Left forelimb (tissue), 1 donor: ENCODE measurements around the gene AVPR2.

Source experiments
- DNase-seq: peaks from one replicate; pipeline ENCODE4 v3.0.0-alpha.2; 2018; ENCODE audit warnings: low spot score

AVPR2 gene

GRCh38 chrX:153952373-153953026 is 48.0 kb downstream of the AVPR2 start:
- no peak for DNase-seq

DNA sequence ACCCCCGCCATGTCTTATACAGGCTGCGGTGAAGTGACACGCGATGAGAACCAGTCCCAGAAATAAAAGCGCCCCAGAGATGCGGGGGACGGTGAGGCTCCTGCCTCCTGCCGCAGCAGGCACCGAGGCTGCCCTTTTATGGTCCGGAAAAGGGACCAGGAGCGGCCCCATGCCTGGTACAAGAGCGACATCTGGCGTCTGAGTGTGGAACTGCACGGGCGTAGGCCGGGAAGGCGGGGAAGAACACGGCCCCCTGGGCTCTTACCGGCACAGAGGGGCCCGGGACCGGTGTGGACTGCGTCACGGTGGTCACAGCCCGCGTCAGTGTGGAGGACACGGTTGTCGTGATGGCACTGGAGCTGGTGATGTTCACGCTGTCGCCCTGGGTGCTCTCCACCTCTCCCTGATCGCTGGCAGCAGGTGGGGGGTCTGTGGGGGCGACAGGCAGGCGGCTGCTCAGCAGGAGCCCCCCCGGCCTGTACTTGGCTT is 48.9 kb downstream of the AVPR2 start:
- DNase-seq = peak; percentile 78

GRCh38 chrX:153953892-153954557 is 49.6 kb downstream of the AVPR2 start:
- DNase-seq = no peak

DNA sequence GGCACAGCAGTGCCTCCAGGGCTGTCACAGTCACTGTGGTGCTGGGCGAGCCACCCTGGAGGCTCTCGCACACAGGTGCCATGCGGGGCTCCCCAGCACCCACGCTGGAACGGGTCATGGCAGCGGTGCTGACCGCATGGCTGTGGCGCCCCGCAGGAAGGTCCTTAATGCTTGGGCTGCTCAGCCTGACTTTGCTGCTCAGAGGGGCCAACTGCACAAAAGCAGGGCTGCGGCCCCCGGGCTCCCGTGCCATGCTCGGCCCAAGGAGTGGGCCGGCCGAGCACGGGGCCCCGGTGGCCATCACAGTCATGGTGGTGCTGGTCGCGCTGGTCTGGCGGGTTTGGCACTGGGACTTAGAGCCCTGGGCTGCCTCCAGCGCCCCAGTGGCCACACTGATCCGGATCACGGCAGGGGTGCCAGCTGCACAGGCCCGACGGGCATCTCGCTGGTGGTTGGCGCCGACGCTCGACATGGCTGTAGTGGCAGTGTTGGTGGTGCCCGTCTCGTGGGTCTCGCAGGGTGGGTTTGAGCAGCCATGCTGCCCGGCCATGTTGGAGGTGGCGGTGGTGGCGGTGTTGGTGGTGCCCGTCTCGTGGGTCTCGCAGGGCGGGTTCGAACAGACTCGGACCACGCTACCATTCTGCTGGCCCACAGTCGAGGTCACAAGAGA is 50.2 kb downstream of the AVPR2 start:
- DNase-seq = no peak

GRCh38 chrX:153955228-153955732 is 50.8 kb downstream of the AVPR2 start:
- DNase-seq = no peak

DNA sequence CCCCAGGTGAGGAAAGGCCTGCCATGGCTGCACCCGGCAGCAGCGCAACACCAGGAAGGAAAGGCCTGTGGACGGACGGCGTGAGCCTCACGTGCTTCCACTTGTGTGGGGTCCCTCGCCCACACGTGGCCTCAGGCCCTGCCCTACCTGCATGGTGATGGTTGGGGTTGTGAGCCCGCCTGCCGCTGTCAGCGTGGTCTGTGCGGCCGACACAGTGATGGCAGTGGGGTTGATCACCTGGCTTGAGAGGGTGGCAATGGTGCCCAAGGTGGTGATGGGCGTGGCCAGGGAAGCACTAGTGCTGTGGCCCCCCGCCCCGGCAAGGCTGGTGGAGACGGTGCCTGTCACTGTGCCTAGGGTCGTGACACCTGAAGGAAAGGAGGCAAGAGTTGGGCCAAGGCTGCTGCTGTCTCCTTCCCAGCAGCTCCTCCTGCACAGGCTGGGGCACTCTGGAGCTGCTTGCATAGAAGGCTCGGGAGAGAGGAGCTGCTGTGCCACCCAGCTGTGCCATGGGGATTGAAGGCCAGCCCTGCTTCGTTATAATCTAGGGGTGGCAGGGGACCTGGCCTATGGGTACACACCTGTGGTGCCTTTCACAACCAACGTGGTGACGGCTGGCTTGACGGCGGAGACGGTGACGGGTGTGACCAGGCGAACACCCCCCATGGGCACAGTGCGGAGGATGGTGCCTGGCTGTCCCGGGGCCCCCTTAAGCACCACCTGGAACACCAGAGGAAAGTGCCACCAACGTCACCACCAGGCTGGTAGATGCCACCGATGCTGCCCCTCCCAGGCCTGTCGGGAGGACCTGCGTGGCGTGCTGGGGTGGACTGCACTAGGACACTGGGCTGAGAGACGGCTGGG is 51.8 kb downstream of the AVPR2 start:
- no peak for DNase-seq
